HepG2 (cell line): ENCODE results near the gene SECTM1. TPM values are rescaled to one million over a fixed set of nuclear protein-coding genes. Genes with fewer than 3 reads are reported as not detected.

Source experiments
- ATAC-seq: fragments of 200-7000 bp; cut with Tn5 transposase; 3 replicates; pipeline ENCODE4 v1.9.1; 2020; ENCODE audit warnings: mild to moderate bottlenecking, moderate library complexity
- BruUV-seq: library from RNA; stranded (reverse); fragments of 400-500 nt; replicated peaks from 2 replicates; lab custom pipeline; 2021; lab: Mats Ljungman, UMichigan
- CTCF ChIA-PET: fragments of 300-600 bp; formaldehyde crosslinking; extraction: SDS; loops from one replicate; lab custom pipeline; 2021; ENCODE audit warnings: low total read pairs, inconsistent platforms, low intra/inter-chr PET ratio; lab: Yijun Ruan, JAX
- POLR2A ChIA-PET: fragments of 350-600 bp; sonication (Branson Sonifier 250); formaldehyde crosslinking; loops from one replicate; lab custom pipeline; 2020; ENCODE audit warnings: antibody characterized with exemption, inconsistent platforms; lab: Yijun Ruan, JAX
- DNase-seq: peaks from one replicate; pipeline ENCODE4 v3.0.0-alpha.2; 2015; ENCODE audit warnings: low spot score
- FAIRE-seq: peaks from 3 replicates; lab custom pipeline; 2011; peaks lifted over from hg19 to GRCh38; lab: Jason Lieb, UNC
- H2AFZ ChIP-seq: one replicate; pipeline ENCODE4 v1.6.1; 2011; ENCODE audit warnings: low read length, inconsistent platforms
- H3K27ac ChIP-seq: fragments of 300-600 bp; 3 replicates; pipeline ENCODE4 v1.8.0; 2011; ENCODE audit warnings: mixed run types, mild to moderate bottlenecking, mixed read lengths, low read length, inconsistent platforms; ENCODE audit not compliant: insufficient read depth; ENCODE audit errors: extremely low read length
- H3K27me3 ChIP-seq, 2 experiments: fragments of 200-600 bp in 1 of 2; 2 replicates in 1 of 2; 3 replicates in 1 of 2; pipeline versions ENCODE4 v1.6.0 to v1.8.0; 2011; ENCODE audit warnings: low read length in 2 of 2, mild to moderate bottlenecking in 2 of 2, moderate library complexity in 2 of 2, inconsistent platforms in 1 of 2; ENCODE audit not compliant: insufficient read depth in 2 of 2, control insufficient read depth in 1 of 2
- H3K36me3 ChIP-seq, 2 experiments: fragments of 200-600 bp in 1 of 2; replicated peaks in 1 of 2; 2 replicates in 1 of 2; 3 replicates in 1 of 2; pipeline versions ENCODE4 v1.5.1 to v1.8.0; 2011; ENCODE audit warnings: low read length in 2 of 2, inconsistent platforms in 1 of 2; ENCODE audit not compliant: insufficient read depth in 2 of 2, control insufficient read depth in 1 of 2
- H3K4me1 ChIP-seq: 2 replicates; pipeline ENCODE4 v1.5.1; 2012; ENCODE audit warnings: low read length, inconsistent platforms; ENCODE audit not compliant: insufficient read depth
- H3K4me2 ChIP-seq: 2 replicates; pipeline ENCODE4 v1.6.0; 2011; ENCODE audit warnings: low read depth, low read length, inconsistent platforms
- H3K4me3 ChIP-seq, 3 experiments: fragments of 200-600 bp in 1 of 3; sonication (generic), shearing (Covaris generic) in 1 of 3; replicated peaks in 1 of 3; 2 replicates each; pipeline ENCODE4 v1.5.1; 2011 to 2016; ENCODE audit warnings: low read length in 3 of 3, inconsistent platforms in 2 of 3, low read depth in 2 of 3, mild to moderate bottlenecking in 2 of 3, control low read depth in 1 of 3, mixed read lengths in 1 of 3; ENCODE audit not compliant: insufficient read depth in 1 of 3
- H3K79me2 ChIP-seq: one replicate; pipeline ENCODE4 v1.6.1; 2011; ENCODE audit warnings: low read length, inconsistent platforms; ENCODE audit not compliant: insufficient read depth
- H3K9ac ChIP-seq: 2 replicates; pipeline ENCODE4 v1.6.0; 2011; ENCODE audit warnings: mild to moderate bottlenecking, low read depth, low read length, inconsistent platforms; ENCODE audit not compliant: insufficient read depth
- H3K9me3 ChIP-seq: 2 replicates; pipeline ENCODE4 v1.5.1; 2012; ENCODE audit warnings: mild to moderate bottlenecking, low read length
- H4K20me1 ChIP-seq: 2 replicates; pipeline ENCODE4 v1.6.0; 2011; ENCODE audit warnings: inconsistent platforms, mild to moderate bottlenecking, low read length, moderate library complexity; ENCODE audit not compliant: insufficient read depth
- ATF7 ChIP-seq, 2 experiments: fragments of 450-650 bp in 1 of 2; sonication (generic) in 1 of 2; formaldehyde crosslinking in 1 of 2; IDR thresholded peaks; 2 replicates each; pipeline versions ENCODE4 v1.4.0 to v1.6.1; 2016 to 2020; ENCODE audit warnings: antibody characterized with exemption in 1 of 2, mild to moderate bottlenecking in 1 of 2, missing genetic modification reagents in 1 of 2
- CEBPB ChIP-seq: IDR thresholded peaks from 2 replicates; pipeline ENCODE4 v1.6.1; 2011; ENCODE audit warnings: low read depth, low read length, improper control_type of control experiment, borderline replicate concordance
- CENPT ChIP-seq: sonication (generic); formaldehyde crosslinking; IDR thresholded peaks from 2 replicates; pipeline ENCODE4 v1.8.0; 2022; ENCODE audit warnings: low read depth, mild to moderate bottlenecking, moderate library complexity, missing genetic modification reagents
- DPF2 ChIP-seq: sonication (generic); formaldehyde crosslinking; IDR thresholded peaks from 2 replicates; pipeline ENCODE4 v1.4.0; 2020; ENCODE audit warnings: mild to moderate bottlenecking, low read depth, missing genetic modification reagents, borderline replicate concordance
- E2F2 ChIP-seq: sonication (generic); formaldehyde crosslinking; IDR thresholded peaks from 2 replicates; pipeline ENCODE4 v1.4.0; 2020; ENCODE audit warnings: missing genetic modification reagents, borderline replicate concordance
- ESRRA ChIP-seq: sonication (generic); formaldehyde crosslinking; IDR thresholded peaks from 2 replicates; pipeline ENCODE4 v1.5.1; 2020; ENCODE audit warnings: mild to moderate bottlenecking, low read depth, missing genetic modification reagents
- HMGA1 ChIP-seq: sonication (generic); formaldehyde crosslinking; conservative IDR thresholded peaks from 2 replicates; pipeline ENCODE4 v1.4.0; 2020; ENCODE audit warnings: missing genetic modification reagents
- KDM3A ChIP-seq: IDR thresholded peaks from 2 replicates; pipeline ENCODE4 v1.6.1; 2018; ENCODE audit warnings: low read depth, missing compliant biosample characterization
- KLF11 ChIP-seq: IDR thresholded peaks from 2 replicates; pipeline ENCODE4 v1.6.1; 2016; ENCODE audit warnings: missing compliant biosample characterization
- PAX8 ChIP-seq: sonication (generic); formaldehyde crosslinking; IDR thresholded peaks from 2 replicates; pipeline ENCODE4 v1.8.0; 2022; ENCODE audit warnings: mild to moderate bottlenecking, missing genetic modification reagents, borderline replicate concordance
- PHB2 ChIP-seq: fragments of 450-650 bp; IDR thresholded peaks from 2 replicates; pipeline ENCODE4 v1.6.1; 2018; ENCODE audit not compliant: partially characterized antibody
- POGK ChIP-seq: sonication (generic); formaldehyde crosslinking; conservative IDR thresholded peaks from 2 replicates; pipeline ENCODE4 v1.8.0; 2022; ENCODE audit warnings: mild to moderate bottlenecking, moderate library complexity, missing genetic modification reagents
- RAD21 ChIP-seq: fragments of 450-650 bp; formaldehyde crosslinking; IDR thresholded peaks from 2 replicates; pipeline ENCODE4 v1.5.0; 2020; ENCODE audit warnings: mild to moderate bottlenecking
- RBM39 ChIP-seq: fragments of 200-400 bp; formaldehyde crosslinking; IDR thresholded peaks from one replicate; pipeline ENCODE4 v1.6.1; 2018; ENCODE audit warnings: antibody characterized with exemption, mild to moderate bottlenecking, low read depth, low read length; ENCODE audit not compliant: poor library complexity, severe bottlenecking
- SRF ChIP-seq: IDR thresholded peaks from 2 replicates; pipeline ENCODE4 v1.6.1; 2011; ENCODE audit warnings: mild to moderate bottlenecking, low read depth, low read length, moderate library complexity
- TOPORS ChIP-seq: sonication (generic); formaldehyde crosslinking; IDR thresholded peaks from 2 replicates; pipeline ENCODE4 v1.8.0; 2023; ENCODE audit warnings: mild to moderate bottlenecking, missing genetic modification reagents
- ZMYM3 ChIP-seq: sonication (generic); formaldehyde crosslinking; IDR thresholded peaks from 2 replicates; pipeline ENCODE4 v1.5.1; 2020; ENCODE audit warnings: mild to moderate bottlenecking, missing genetic modification reagents
- ZNF205 ChIP-seq: IDR thresholded peaks from 2 replicates; pipeline ENCODE4 v1.6.1; 2018; ENCODE audit warnings: missing biosample characterization, missing genetic modification reagents
- ZNF232 ChIP-seq: sonication (generic); formaldehyde crosslinking; IDR thresholded peaks from 2 replicates; pipeline ENCODE4 v1.4.0; 2020; ENCODE audit warnings: missing genetic modification reagents, borderline replicate concordance
- ZSCAN9 ChIP-seq: IDR thresholded peaks from 2 replicates; pipeline ENCODE4 v1.6.1; 2016; ENCODE audit warnings: borderline replicate concordance
- WGBS: methylation state at CpG from one replicate; pipeline ENCODE4 v1.1.6; 2017; ENCODE audit warnings: low lambda C conversion rate; 5-methylcytosine and 5-hydroxymethylcytosine counted together
- in situ Hi-C: cut with HindIII; loops from 2 replicates; pipeline ENCODE4 v1.10.0; 2017; ENCODE audit warnings: low pct_unique_long_range_greater_than_20kb; ENCODE audit not compliant: extremely low pct_ligation_motif_present
- intact Hi-C: fragments of 100-400 bp; cut with micrococcal nuclease; formaldehyde crosslinking; loops from one replicate; pipeline ENCODE4 v1.10.0; 2022; ENCODE audit not compliant: unreplicated experiment
- polyA plus RNA-seq, 8 experiments: library from polyadenylated mRNA; depleted of rRNA in 3 of 8; stranded (reverse) in 7 of 8; unstranded in 1 of 8; fragments of >200 nt; fragmentation: Illumina TruSeq in 4 of 8; extraction: Trizol in 4 of 8; gene quantifications; 2 replicates each; pipeline versions ENCODE4 v1.2.1 to v1.2.3, GENCODE V29; 2011 to 2016; ENCODE audit warnings: low read depth in 4 of 8, missing spikeins in 1 of 8, mixed read lengths in 1 of 8; ENCODE audit not compliant: insufficient read depth in 1 of 8
- total RNA-seq, 5 experiments: library from RNA; depleted of rRNA; stranded (reverse); fragments of >200 nt; fragmentation: Illumina TruSeq; extraction: Trizol; gene quantifications; 2 replicates each; pipeline ENCODE4 v1.2.3, GENCODE V29; 2016; ENCODE audit warnings: low read depth in 1 of 5

The SECTM1 gene
- total and polyA plus RNA-seq, 2 of the 13 experiments (the other 11 are each of a cell fraction or from before 2014, with no cell fraction given), result 3.5 to 5.3 TPM

GRCh38 chr17:82298538-82299421, 34.8 kb downstream of the SECTM1 start:
- in situ Hi-C loops, result no loop called here
- BruUV-seq, result no TSS peak
- TF ChIP-seq ZNF205 (CRISPR knock-in tag) (0 out of 2 replicates have a peak, but pooled peaks have one; percentile 17), ZSCAN9 (CRISPR knock-in tag) (0 out of 2 replicates have a peak, but pooled peaks have one; percentile 6), KLF11 (CRISPR knock-in tag) (no peak), E2F2 (CRISPR knock-in tag) (0 out of 2 replicates have a peak, but pooled peaks have one; percentile 60), POGK (CRISPR knock-in tag) (peak; percentile 21; the same call in 1 of the 2 replicates), PAX8 (no peak), KDM3A (CRISPR knock-in tag) (peak; percentile 23; the same call in 1 of the 2 replicates), CENPT (CRISPR knock-in tag) (no peak), PHB2 (no peak), HMGA1 (CRISPR knock-in tag) (no peak), CEBPB (no peak), RAD21 (CRISPR knock-in tag) (peak; percentile 4; the same call in 1 of the 2 replicates), DPF2 (CRISPR knock-in tag) (peak; percentile 41; the same call in 1 of the 2 replicates), ESRRA (CRISPR knock-in tag) (no peak), ZMYM3 (CRISPR knock-in tag) (no peak), RBM39 (no peak), ATF7 (IDR thresholded peaks at IDR 0.05) (no peak), ATF7 (CRISPR knock-in tag; IDR thresholded peaks at IDR 0.05) (no peak), SRF (no peak), TOPORS (CRISPR knock-in tag) (no peak), ZNF232 (CRISPR knock-in tag) (no peak)

More at GRCh38 chr17:82298538-82299421, 34.8 kb downstream of the SECTM1 start:
- DNase-seq, result no peak
- POLR2A ChIA-PET, result interaction anchor here (0.8 to 12.8 kb wide), 19 partner anchors 9 to 205 kb away, joined by 3 to 270 read pairs (median 9); partner anchors contain the start of genes CD7, CSNK1D, SECTM1 and SLC16A3
- peaks cover 100% of the 10 kb centered on the region for H3K4me1 ChIP-seq
- CTCF ChIA-PET, result interaction anchor here (2.7 kb wide), 1 partner anchor 23 kb away, joined by 26 read pairs; no protein-coding TSS in a partner anchor
- intact Hi-C loops, result loop anchor here (5.0 kb wide), 1 partner anchor 41 kb away; no protein-coding TSS in a partner anchor
- H3K36me3 ChIP-seq, result no peaks in the 10 kb centered on the region
- H3K4me2 ChIP-seq, result peak overlapping the region; percentile 99
- H2AFZ ChIP-seq, result no peak overlapping the region
- ATAC-seq, result peak; percentile 7
- no peak overlapping the region for H3K27ac ChIP-seq
- FAIRE-seq, result no peak
- H3K27me3 ChIP-seq, result no peaks in the 10 kb centered on the region
- H4K20me1 ChIP-seq, result no peaks in the 10 kb centered on the region
- WGBS, result 17% methylated on average over 20 of the region's 27 CpGs
- no peaks in the 10 kb centered on the region for H3K79me2 ChIP-seq
- peak overlapping the region; percentile 71 for H3K9ac ChIP-seq
- H3K9me3 ChIP-seq, result no peaks in the 10 kb centered on the region
- peak overlapping the region; percentile 52 to 78 (median 56) for H3K4me3 ChIP-seq
